ENCODE results near the gene TNNI2.

GRCh38 chr11:1888811-1889210 is 50.0 kb downstream of the TNNI2 start:
- TF ChIP-seq, protein P1, sequence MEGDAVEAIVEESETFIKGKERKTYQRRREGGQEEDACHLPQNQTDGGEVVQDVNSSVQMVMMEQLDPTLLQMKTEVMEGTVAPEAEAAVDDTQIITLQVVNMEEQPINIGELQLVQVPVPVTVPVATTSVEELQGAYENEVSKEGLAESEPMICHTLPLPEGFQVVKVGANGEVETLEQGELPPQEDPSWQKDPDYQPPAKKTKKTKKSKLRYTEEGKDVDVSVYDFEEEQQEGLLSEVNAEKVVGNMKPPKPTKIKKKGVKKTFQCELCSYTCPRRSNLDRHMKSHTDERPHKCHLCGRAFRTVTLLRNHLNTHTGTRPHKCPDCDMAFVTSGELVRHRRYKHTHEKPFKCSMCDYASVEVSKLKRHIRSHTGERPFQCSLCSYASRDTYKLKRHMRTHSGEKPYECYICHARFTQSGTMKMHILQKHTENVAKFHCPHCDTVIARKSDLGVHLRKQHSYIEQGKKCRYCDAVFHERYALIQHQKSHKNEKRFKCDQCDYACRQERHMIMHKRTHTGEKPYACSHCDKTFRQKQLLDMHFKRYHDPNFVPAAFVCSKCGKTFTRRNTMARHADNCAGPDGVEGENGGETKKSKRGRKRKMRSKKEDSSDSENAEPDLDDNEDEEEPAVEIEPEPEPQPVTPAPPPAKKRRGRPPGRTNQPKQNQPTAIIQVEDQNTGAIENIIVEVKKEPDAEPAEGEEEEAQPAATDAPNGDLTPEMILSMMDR (IDR thresholded peaks at IDR 0.05): no peak
- TF ChIP-seq POLR2A (IDR thresholded peaks at IDR 0.05; ENCODE audit: low read depth) (no peak), POLR2AphosphoS5 (IDR thresholded peaks at IDR 0.05) (no peak)

Data from esophagus muscularis mucosa (tissue), 3 donors.